OCI-LY7 (cell line): ENCODE data around the gene NPHS2. TPM values are rescaled to one million over a fixed set of nuclear protein-coding genes. Genes with fewer than 3 reads are reported as not detected.
"Not testable (repeated sequence)": the region's sequence is repeated elsewhere in the genome, so short reads cannot be mapped to it uniquely, and the experiment has no call there.

Experiments
- BruUV-seq: library from RNA; stranded (reverse); fragments of 400-500 nt; replicated peaks from 2 replicates; lab custom pipeline; 2021; lab: Mats Ljungman, UMichigan
- CTCF ChIA-PET: fragments of 300-600 bp; sonication (Branson Sonifier 250); formaldehyde crosslinking; loops from one replicate; lab custom pipeline; 2022; ENCODE audit warnings: antibody characterized with exemption; ENCODE audit not compliant: unreplicated experiment; lab: Charles Lee
- POLR2A ChIA-PET: fragments of 300-600 bp; sonication (Branson Sonifier 250); formaldehyde crosslinking; loops from one replicate; lab custom pipeline; 2022; ENCODE audit warnings: antibody characterized with exemption; lab: Charles Lee
- DNase-seq: peaks from one replicate; pipeline ENCODE4 v3.0.0-alpha.2; 2015; ENCODE audit warnings: low spot score
- H2AFZ ChIP-seq: fragments of 200-600 bp; sonication (generic), shearing (Covaris generic); 2 replicates; pipeline ENCODE4 v1.6.1; 2014; ENCODE audit warnings: mild to moderate bottlenecking, antibody characterized with exemption, low read length, moderate library complexity
- H3K27ac ChIP-seq: fragments of 200-600 bp; sonication (generic); 2 replicates; pipeline ENCODE4 v1.5.1; 2014; ENCODE audit warnings: mixed run types, low read depth, mild to moderate bottlenecking, moderate library complexity, low read length, inconsistent platforms; ENCODE audit not compliant: poor library complexity, severe bottlenecking
- H3K36me3 ChIP-seq: fragments of 200-600 bp; sonication (generic); 2 replicates; pipeline ENCODE4 v1.6.1; 2014; ENCODE audit warnings: mild to moderate bottlenecking, antibody characterized with exemption, low read length, moderate library complexity, mixed read lengths; ENCODE audit not compliant: insufficient read depth
- H3K4me1 ChIP-seq: fragments of 200-600 bp; sonication (generic); 2 replicates; pipeline ENCODE4 v1.5.1; 2014; ENCODE audit warnings: mild to moderate bottlenecking, low read length; ENCODE audit not compliant: insufficient read depth, poor library complexity, severe bottlenecking
- H3K4me2 ChIP-seq: fragments of 200-600 bp; sonication (generic); 2 replicates; pipeline ENCODE4 v1.6.1; 2014; ENCODE audit warnings: mild to moderate bottlenecking, low read length
- H3K4me3 ChIP-seq: fragments of 200-600 bp; sonication (generic); 2 replicates; pipeline ENCODE4 v1.5.1; 2014; ENCODE audit warnings: mild to moderate bottlenecking, low read depth, low read length; ENCODE audit not compliant: poor library complexity, severe bottlenecking
- H3K79me2 ChIP-seq: fragments of 200-600 bp; sonication (generic); 2 replicates; pipeline ENCODE4 v1.6.1; 2016; ENCODE audit warnings: low read depth, mild to moderate bottlenecking, low read length, moderate library complexity, mixed read lengths; ENCODE audit not compliant: insufficient read depth
- H3K9me2 ChIP-seq: fragments of 200-600 bp; sonication (generic); 2 replicates; pipeline ENCODE4 v1.6.1; 2016; ENCODE audit warnings: mild to moderate bottlenecking, low read length, mixed read lengths; ENCODE audit not compliant: insufficient read depth
- H3K9me3 ChIP-seq: fragments of 200-600 bp; sonication (generic); 2 replicates; pipeline ENCODE4 v1.6.1; 2014; ENCODE audit warnings: mild to moderate bottlenecking, mixed run types, low read length, mixed read lengths
- H4K20me1 ChIP-seq: fragments of 200-600 bp; sonication (generic); 2 replicates; pipeline ENCODE4 v1.6.1; 2014; ENCODE audit warnings: mild to moderate bottlenecking, antibody characterized with exemption, low read length, moderate library complexity, mixed read lengths; ENCODE audit not compliant: insufficient read depth
- EZH2phosphoT487 ChIP-seq: fragments of 200-600 bp; sonication (generic); IDR thresholded peaks from 2 replicates; pipeline ENCODE4 v1.6.1; 2018; ENCODE audit warnings: low read depth, borderline replicate concordance, mild to moderate bottlenecking, mixed run types, antibody characterized with exemption, low read length, moderate library complexity, mixed read lengths
- intact Hi-C: fragments of 100-400 bp; cut with micrococcal nuclease; formaldehyde crosslinking; loops from one replicate; pipeline ENCODE4 v1.10.0; 2022; ENCODE audit not compliant: unreplicated experiment
- total RNA-seq, 2 experiments: library from RNA; depleted of rRNA in 1 of 2; stranded (reverse); fragments of >200 nt in 1 of 2; shearing (Covaris generic) in 1 of 2; gene quantifications; 2 replicates each; pipeline ENCODE4 v1.2.3, GENCODE V29; 2014 to 2022
- TF ChIP-seq, protein P1 (sequence below): fragments of 200-600 bp; sonication (generic); conservative IDR thresholded peaks from 2 replicates; pipeline ENCODE4 v1.5.1; 2014; ENCODE audit warnings: mild to moderate bottlenecking, antibody characterized with exemption, low read length, moderate library complexity, mixed read lengths

The NPHS2 gene
- total RNA-seq, 2 experiments from 2014 or later: not detected

DNA sequence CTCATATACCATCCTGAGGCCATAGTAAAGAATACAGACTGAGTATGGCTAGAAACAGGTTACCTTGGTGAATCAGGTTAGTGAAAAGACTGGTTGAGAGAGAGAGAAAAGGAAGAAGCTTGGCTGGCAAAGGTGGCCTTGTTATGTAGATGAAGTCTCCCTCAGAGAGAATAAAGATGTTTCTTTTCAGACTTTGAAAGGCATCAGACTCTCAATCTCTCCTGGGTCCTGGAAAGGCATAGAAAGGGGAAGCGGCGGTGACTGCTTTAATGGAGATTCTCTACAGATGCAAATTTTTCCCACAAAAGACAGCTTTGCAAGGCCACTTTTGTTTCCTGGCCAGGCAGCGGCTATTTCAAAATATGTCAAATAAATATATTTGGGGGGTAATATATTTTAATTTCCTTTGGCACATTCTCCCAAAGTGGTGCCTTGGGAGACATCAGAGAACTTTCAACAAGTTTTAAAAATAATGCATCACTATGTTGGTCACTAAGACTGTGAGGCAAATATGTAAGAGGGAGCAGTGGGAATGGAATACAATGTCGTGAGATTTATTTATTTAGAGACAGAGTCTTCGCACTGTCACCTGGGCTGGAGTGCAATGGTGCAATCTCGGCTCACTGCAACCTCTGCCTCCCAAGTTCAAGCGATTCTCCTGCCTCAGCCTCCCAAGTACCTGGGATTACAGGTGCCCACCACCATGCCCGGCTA is 46.1 kb downstream of the NPHS2 start:
- Histone ChIP-seq H3K79me2 (no peaks in the 10 kb centered on the region), H3K4me3 (no peak overlapping the region), H3K9me2 (no peaks in the 10 kb centered on the region), H3K27ac (no peak overlapping the region), H3K4me2 (no peak overlapping the region), H4K20me1 (no peaks in the 10 kb centered on the region), H3K4me1 (no peaks in the 10 kb centered on the region), H2AFZ (no peak overlapping the region), H3K36me3 (no peaks in the 10 kb centered on the region), H3K9me3 (no peaks in the 10 kb centered on the region)
- TF ChIP-seq, protein P1, sequence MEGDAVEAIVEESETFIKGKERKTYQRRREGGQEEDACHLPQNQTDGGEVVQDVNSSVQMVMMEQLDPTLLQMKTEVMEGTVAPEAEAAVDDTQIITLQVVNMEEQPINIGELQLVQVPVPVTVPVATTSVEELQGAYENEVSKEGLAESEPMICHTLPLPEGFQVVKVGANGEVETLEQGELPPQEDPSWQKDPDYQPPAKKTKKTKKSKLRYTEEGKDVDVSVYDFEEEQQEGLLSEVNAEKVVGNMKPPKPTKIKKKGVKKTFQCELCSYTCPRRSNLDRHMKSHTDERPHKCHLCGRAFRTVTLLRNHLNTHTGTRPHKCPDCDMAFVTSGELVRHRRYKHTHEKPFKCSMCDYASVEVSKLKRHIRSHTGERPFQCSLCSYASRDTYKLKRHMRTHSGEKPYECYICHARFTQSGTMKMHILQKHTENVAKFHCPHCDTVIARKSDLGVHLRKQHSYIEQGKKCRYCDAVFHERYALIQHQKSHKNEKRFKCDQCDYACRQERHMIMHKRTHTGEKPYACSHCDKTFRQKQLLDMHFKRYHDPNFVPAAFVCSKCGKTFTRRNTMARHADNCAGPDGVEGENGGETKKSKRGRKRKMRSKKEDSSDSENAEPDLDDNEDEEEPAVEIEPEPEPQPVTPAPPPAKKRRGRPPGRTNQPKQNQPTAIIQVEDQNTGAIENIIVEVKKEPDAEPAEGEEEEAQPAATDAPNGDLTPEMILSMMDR: no peak
- TF ChIP-seq EZH2phosphoT487: no peak
- DNase-seq: no peak
- intact Hi-C loops: no loop called here
- no TSS peak for BruUV-seq
- ChIA-PET CTCF (interaction anchor here (1.4 kb wide), 1 partner anchor 12 kb away, joined by 3 read pairs; no protein-coding TSS in a partner anchor), POLR2A (interaction anchor here (1.2 kb wide), 1 partner anchor 10 kb away, joined by 5 read pairs; no protein-coding TSS in a partner anchor)

DNA sequence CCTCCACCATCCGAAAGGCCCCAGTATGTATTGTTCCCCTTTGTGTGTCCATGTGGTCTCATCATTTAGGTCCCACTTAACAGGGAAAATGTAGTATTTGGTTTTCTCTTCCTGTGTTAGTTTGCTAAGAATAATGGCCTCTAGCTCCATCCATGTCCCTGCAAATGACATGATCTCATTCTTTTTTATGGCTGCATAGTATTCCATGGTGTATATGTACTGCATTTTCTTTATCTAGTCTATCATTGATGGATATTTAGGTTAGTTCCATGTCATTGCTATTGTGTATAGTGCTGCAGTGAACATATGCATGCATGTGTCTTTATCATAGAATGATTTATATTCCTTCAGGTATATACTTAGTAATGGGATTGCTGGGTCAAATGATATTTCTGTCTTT is 57.2 kb downstream of the NPHS2 start:
- H3K4me2 ChIP-seq, H3K9me2 ChIP-seq, H3K4me1 ChIP-seq, DNase-seq, H3K27ac ChIP-seq, intact Hi-C loops, H3K9me3 ChIP-seq, H4K20me1 ChIP-seq, BruUV-seq, CTCF ChIA-PET, H3K4me3 ChIP-seq, H3K36me3 ChIP-seq, H3K79me2 ChIP-seq, H2AFZ ChIP-seq: not testable (repeated sequence)
- POLR2A ChIA-PET: interaction anchor here (0.8 to 1.1 kb wide), 2 partner anchors 9 to 11 kb away, joined by 3 to 4 read pairs; no protein-coding TSS in a partner anchor

DNA sequence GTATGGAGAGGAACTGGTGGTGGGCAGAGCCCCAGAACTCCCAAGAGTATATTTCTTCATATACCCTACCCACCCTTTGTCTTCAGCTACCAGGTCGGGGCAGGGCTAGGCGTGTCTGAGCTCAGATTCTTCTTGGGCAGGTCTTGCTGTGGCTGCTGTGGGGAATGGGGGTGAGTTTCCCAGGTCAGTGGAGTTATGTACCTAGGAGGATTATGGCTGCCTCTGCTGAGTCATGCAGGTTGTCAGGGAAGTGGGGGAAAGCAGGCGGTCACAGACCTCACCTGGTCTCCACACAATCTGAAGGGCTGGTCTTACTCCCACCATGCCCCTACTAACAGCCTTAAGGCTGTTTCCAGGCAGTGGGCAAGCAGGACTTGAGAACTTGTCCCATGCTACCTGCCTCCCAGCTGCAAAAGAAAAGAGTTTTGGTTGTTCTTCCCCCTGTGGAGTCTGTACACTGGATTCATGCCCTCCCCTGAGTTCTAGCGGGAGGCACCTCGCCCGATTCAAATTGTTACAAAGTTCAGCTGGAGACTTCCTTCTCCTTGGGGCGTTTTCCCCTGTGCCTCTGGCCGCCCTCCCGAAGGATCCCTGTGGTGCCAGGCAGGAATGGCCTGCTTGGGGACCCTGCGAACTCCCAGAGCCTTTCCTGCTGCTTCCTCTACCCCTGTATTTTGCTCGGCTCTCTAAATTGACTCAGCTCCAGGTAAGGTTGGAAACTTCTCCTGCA is 58.6 kb downstream of the NPHS2 start:
- Histone ChIP-seq H3K36me3 (no peaks in the 10 kb centered on the region), H3K4me2 (no peak overlapping the region), H3K4me1 (peaks cover 6% of the 10 kb centered on the region), H3K4me3 (no peak overlapping the region), H3K27ac (no peak overlapping the region), H4K20me1 (no peaks in the 10 kb centered on the region), H3K79me2 (no peaks in the 10 kb centered on the region), H2AFZ (no peak overlapping the region), H3K9me3 (peaks cover 19% of the 10 kb centered on the region; the same call in 1 of the 2 replicates), H3K9me2 (no peaks in the 10 kb centered on the region)
- ChIA-PET CTCF (no interaction called here), POLR2A (no interaction called here)
- no TSS peak for BruUV-seq
- no peak for DNase-seq
- intact Hi-C loops: no loop called here
- TF ChIP-seq, protein P1: no peak
- no peak for TF ChIP-seq EZH2phosphoT487
